Vagina (tissue), 2 donors: ENCODE data around the gene RPP38.

Experiments
- POLR2A ChIP-seq, 2 donors: fragments of 450-650 bp; IDR thresholded peaks; one replicate each; pipeline ENCODE4 v1.6.1; 2017; ENCODE audit warnings: antibody characterized with exemption in 2 of 2, mild to moderate bottlenecking in 2 of 2, moderate library complexity in 2 of 2
- POLR2AphosphoS5 ChIP-seq, 2 donors: sonication (generic); formaldehyde crosslinking; IDR thresholded peaks; one replicate each; pipeline ENCODE4 v1.9.0; 2017; ENCODE audit warnings: antibody characterized with exemption in 2 of 2, mild to moderate bottlenecking in 2 of 2, low read depth in 1 of 2; ENCODE audit not compliant: insufficient read depth in 1 of 2
- TF ChIP-seq, protein P1 (sequence below), 3 experiments: fragments of 450-650 bp in 2 of 3; fragments of 200-600 bp in 1 of 3; sonication (generic) in 1 of 3; IDR thresholded peaks; one replicate each; pipeline ENCODE4 v1.5.1; 2017 to 2019; ENCODE audit warnings: antibody characterized with exemption in 3 of 3, mild to moderate bottlenecking in 2 of 3, moderate library complexity in 2 of 3

DNA sequence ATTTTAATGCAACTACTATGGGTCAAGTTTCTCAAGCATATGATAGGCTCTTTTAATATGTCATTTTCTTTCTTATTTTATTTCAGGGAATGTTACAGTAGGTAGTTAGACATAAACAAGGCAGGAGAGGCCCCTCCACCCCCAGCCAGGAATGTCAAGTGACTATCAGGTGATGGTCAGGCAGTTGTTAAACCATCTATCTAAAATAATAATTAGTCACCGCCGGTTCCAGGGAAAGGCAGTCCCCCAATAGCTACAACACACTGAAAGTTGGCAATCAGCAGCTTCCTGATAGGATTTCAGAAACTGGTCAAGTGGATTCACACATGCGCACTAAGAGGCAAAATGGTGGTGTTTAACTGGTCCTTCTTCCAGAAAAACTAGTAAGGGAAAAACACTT lies 44.1 kb upstream of the RPP38 start:
- TF ChIP-seq POLR2A (IDR thresholded peaks at IDR 0.05) (no peak), POLR2AphosphoS5 (IDR thresholded peaks at IDR 0.05; ENCODE audit: insufficient read depth in 1 of 2, low read depth in 1 of 2) (no peak)
- TF ChIP-seq, protein P1, sequence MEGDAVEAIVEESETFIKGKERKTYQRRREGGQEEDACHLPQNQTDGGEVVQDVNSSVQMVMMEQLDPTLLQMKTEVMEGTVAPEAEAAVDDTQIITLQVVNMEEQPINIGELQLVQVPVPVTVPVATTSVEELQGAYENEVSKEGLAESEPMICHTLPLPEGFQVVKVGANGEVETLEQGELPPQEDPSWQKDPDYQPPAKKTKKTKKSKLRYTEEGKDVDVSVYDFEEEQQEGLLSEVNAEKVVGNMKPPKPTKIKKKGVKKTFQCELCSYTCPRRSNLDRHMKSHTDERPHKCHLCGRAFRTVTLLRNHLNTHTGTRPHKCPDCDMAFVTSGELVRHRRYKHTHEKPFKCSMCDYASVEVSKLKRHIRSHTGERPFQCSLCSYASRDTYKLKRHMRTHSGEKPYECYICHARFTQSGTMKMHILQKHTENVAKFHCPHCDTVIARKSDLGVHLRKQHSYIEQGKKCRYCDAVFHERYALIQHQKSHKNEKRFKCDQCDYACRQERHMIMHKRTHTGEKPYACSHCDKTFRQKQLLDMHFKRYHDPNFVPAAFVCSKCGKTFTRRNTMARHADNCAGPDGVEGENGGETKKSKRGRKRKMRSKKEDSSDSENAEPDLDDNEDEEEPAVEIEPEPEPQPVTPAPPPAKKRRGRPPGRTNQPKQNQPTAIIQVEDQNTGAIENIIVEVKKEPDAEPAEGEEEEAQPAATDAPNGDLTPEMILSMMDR (IDR thresholded peaks at IDR 0.05): no peak
